Suppressor macrophage (primary cell): ENCODE measurements around the gene ZNF385C.
A peak's percentile ranks its signal among the peaks of the same experiment; 100 is the strongest.

Experiments used
- DNase-seq, 4 experiments: peaks; one replicate each; pipeline ENCODE4 v3.0.0-alpha.2; 2020 to 2022

ZNF385C gene

DNA sequence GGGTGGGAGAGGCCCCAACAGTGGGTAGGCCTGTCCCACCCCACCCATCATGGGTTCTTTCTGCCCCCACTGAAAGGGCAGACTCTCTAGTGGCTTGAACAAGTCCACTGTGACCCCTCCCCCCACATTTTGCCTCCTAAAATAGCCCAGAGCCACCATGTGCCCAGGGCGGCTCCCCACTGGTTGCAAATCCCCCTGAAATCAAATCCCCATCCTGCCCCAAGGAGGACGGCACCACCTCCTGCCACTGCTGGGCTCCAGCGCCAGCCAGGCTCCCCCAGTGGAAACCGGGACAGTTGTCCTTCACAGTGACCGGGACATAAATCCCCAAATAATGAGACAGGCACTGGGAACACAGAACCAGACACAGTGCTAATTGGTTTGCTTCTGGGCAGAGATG lies 20.5 kb downstream of the ZNF385C start:
- DNase-seq, result no peak

DNA sequence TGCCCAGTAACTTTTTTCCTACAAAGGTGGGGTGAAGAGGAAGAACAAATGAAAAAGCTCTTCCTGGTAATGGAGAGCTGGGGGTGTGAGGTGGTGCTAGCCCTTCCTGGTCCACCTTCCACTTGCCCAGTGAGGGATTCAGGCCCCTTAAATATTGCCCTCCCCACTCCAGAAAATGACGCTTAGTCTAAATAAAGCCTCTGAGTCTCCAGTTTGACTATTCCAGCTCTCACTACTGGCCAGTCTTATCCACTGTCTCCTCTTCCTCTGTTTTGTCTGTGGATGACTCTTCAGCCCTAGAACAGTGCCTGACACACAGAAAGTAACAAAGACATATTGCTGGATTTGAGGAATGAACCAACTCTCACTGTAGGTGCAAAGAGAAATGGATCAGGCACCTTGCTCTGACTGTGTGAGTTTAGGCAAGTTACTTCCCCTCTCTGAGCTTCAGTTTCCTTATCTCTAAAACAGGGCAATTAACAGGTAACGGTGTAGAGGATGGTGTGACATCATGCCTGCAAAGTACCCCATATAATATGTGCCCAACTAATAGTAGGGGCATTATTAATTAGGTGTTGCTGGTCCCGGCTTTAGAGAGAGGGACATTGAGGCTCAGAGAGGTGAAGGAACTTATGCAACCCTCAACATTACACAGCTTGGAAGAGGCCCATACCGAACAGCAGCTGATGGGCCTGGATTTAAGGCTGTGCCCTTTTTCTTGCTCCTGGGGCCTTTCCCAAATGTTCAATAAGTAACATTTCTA lies 21.3 kb downstream of the ZNF385C start:
- DNase-seq, result no peak

DNA sequence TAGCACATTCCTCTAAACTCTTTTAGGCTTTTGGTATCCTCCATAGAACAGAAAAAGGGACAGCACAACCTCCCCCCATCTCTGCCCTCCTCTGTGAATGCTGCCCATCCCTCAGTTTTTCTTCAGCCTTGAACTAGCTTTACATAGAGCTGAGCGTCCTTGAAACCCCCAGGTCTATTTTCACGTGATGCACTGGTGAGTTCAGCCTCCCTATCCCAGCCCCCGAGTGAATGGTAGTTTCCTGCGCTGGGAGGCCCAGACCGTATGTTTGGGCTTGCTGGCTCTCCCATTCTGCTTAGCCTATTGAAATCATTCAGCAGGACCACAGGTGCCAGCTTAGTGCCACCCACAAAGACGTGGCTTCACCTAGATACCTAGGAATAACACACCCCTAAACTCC lies 22.5 kb downstream of the ZNF385C start:
- no peak for DNase-seq

DNA sequence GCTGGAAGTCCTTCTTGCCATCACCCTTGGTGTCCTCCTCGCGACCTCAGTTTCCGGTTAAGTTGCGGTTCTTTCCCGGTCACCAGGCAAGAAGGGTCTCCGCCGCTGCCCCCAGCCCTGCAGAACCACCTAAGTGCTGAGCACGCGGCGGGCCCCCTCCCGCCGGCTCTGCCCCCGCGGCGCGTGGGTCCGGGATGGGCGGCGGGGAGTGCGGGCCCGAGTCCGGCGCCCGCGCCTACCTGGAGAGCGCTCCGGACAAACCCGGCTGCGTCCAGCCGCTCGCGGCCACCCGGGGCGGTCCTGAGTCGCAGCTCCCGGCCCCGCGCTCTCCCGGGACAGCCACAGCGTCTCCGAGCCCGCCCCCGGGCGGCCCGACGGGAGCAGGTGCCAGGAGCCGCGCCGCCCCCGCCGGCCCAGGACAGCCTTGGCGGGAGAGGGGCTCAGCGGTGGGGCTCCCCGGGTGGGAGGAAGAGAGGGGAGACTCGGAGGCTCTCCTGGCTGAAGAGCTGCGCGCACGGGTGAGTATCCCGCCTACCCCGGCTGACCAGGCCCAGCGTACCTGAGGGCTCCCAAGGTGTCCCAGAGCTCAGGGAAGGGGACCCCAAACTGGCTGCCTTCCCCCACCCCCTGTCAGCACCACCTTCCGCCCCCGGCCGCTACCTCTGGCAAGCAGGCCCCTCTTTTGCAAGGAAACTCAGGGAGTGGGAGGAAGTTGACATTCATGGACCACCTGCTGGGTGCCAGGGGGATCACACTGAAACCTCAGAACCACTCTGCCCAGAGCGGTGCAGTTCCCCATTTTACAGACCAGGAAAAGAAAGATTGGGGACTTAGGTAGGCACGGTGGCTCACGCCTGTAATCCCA lies 25.7 kb downstream of the ZNF385C start:
- peak in 3 of 4 experiments; percentile 15 to 61 (median 29) for DNase-seq

GRCh38 chr17:42071810-42072209 lies 26.5 kb downstream of the ZNF385C start:
- DNase-seq, result no peak

GRCh38 chr17:42068979-42069378 lies 29.3 kb downstream of the ZNF385C start:
- DNase-seq, result no peak

DNA sequence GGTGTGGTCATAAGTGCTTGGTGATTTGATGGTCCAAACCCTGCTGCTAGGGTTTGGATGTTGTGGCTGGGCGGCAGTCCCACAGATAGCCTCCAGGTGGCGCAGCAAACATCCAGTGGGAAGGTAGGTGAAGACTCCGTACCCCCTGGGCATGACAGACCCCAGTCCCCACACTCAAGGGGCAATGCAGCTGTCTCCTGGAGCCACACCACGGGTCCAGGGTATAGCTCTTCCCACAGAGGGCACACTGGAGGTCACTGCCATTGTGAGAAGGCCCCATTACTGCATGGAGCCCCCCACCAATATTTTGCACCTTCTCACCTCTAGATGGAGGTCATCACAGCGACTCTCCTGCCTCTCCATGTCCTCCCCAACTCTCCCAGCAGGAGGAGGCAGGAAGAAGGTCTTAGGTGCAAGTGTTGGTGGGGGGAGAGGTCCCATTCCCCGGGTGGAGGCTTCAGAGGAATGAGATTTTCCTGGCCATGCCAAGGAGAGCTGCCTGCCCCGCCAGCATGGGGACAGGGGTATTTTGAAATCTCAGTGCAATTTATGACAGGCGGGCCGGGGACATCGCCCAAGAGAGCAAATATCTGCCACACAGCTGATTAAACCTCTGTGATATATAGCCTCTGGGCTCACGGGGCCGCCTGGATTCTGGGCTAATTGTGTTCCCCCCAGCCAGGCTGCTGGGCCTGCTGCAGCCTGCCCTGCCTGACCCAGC lies 30.7 kb downstream of the ZNF385C start:
- peak; percentile 56 to 83 (median 72) for DNase-seq

DNA sequence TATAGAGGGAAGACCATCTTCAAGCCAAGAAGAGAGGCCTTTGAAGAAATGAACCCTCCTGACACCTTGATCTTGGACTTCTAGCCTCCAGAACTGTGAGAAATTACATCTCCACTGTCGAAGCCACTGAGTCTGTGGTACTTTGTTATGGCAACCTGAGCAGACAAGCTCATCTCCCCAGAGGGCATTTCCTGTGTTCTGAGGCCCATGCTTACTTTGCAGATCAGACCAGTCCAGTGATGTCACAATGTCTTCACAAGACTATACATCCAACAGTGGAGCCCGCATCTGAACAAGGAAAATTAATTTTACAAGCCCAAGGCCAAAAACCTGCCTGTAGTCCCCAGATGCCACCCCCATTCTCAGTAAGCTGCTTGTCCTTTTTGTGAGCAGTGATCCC lies 33.1 kb downstream of the ZNF385C start:
- peak in 3 of 4 experiments; percentile 17 to 22 (median 21) for DNase-seq

GRCh38 chr17:42062681-42063080 lies 35.6 kb downstream of the ZNF385C start:
- DNase-seq, result no peak

GRCh38 chr17:42061646-42062487 lies 36.4 kb downstream of the ZNF385C start:
- peak in 2 of 4 experiments; percentile 11 to 19 for DNase-seq

DNA sequence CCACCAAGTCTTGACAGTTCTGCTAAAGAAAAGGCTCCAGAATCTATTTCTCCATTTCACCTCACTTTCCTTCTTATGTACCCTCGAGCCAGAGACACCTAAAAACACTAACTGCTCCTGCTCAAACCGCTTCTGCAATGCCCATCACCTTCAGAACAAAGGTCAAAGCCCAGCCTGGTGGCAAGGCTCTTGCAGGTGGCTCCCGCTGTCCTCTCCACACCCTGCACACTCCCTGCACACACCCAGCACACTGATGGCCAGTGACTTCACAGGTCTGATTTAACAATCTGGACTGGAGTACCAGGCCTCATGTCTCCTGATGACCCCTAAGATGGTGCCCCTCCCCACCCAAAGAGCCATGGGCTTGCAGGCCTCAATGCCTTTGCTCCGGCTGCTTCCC lies 38.0 kb downstream of the ZNF385C start:
- DNase-seq, result no peak

GRCh38 chr17:42059815-42060214 lies 38.5 kb downstream of the ZNF385C start:
- peak in 1 of 4 experiments; percentile 18 for DNase-seq

DNA sequence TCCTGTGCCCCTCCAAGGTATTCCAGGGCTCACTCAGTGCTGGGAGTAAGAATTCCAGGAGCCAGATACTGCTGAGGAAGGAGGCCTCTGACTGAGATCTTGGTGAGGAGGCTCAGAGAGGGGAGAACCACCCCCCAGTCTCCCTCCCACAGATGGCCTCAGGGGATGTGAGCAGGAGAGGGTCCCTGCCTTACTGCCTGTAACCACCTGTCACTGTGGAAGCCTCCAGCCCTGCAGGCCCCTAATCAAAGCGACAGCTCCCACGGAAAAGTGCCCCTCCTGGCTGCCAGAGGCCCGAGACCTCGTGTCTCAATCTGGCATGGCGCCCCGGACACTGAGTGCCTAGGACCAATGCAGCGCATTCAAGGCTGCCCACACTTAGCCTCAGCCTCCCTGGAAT lies 40.2 kb downstream of the ZNF385C start:
- DNase-seq, result no peak

- DNase-seq, result no peak
These were observed 41.6 kb downstream of the ZNF385C start for GRCh38 chr17:42056635-42057034.

DNA sequence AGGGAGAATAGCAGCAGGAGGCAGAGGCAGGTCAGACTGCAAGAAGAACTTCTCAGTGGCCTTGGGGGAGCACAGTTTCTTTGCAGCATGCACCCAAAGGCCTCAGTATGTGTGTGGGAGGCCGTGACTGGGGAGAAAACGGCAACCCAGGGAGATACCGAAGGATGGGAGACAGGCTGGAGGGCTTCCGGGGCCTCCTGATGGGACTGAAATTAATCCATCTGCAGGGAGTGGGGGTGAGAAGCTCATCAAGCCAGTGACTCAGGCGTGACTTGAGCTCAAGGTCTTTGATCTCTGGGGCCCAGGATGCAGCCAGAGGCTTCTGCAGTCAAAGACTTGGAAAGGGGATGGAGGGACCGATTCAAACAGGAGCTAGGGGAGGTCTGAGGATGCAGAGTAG lies 42.8 kb downstream of the ZNF385C start:
- DNase-seq, result no peak

GRCh38 chr17:42055027-42055426 lies 43.2 kb downstream of the ZNF385C start:
- DNase-seq, result no peak

GRCh38 chr17:42053731-42054500 lies 44.4 kb downstream of the ZNF385C start:
- no peak for DNase-seq

DNA sequence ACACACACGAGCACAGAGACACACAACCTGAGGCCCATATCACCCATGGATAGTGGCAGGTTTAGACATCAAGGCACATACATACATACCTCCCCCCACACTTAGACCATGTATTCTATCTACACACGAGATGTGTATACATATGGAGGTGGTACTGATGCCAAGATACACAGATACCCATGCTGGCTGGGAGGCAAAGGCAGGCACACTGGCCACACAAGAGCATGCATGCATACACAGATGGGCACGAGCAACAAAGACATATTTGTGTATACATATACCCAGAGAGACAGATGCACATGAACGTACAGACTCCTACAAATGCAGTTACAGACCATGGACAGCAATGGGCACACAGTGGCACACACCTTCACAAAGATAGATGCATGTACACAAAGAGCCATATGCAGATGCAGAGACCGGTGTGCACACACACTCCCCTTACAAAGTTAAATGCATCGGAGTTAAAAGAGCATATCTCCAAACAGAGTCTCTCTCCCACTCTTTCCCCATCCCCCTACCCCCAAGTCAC lies 45.9 kb downstream of the ZNF385C start:
- no peak for DNase-seq

GRCh38 chr17:42051645-42052044 lies 46.6 kb downstream of the ZNF385C start:
- DNase-seq, result no peak

DNA sequence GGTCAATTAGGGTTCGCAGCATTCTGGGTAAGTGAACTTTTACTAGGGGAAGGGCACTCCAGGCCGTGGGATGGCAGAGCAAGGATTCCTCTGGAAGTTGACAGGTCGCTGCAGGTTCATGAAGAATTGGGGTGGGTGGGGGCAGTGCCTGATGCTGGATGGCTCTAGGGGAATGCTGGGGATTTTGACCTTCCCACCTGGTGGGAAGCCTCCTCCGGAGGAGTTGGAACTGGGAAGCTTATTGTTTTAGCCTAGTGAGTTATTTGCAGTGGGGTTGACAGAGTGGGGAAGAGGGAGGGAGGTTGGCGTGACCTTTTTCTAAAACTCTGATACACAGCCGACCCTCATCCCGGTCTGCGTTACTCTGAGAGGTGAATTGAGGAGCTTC lies 47.3 kb downstream of the ZNF385C start:
- peak in 1 of 4 experiments; percentile 40 for DNase-seq

GRCh38 chr17:42050393-42051012 lies 47.8 kb downstream of the ZNF385C start, which contains the start of gene C17orf113:
TSS of gene C17orf113 (minus strand) at chr17:42050601. CDS start at chr17:42043376, 7,225 bp downstream.
- peak; percentile 51 to 81 (median 66) for DNase-seq
